ENCODE data around the gene ADGRD1.

Gene ADGRD1

DNA sequence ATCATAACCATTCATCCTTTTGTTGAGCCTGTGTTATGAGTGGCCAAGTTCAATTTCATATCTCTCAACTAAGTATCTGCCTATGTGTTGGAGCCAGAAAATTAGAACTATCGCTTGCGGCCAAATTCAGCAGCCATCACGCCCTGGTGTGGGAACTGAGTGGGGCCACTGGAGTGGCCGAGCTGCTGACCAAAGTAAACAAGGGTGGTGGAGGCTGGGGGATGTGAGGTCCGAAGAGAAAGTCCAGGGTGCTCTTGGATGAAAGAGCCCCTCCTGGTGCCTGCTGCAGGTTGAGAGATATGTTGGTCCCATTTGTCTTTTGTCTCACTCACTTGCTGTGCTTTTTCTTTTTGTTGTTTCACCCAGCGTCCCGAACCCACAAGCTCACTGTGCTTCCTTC is 14.9 kb downstream of the ADGRD1 start:
- H3K36me3 Mint-ChIP-seq: no peaks in the 10 kb centered on the region
- H3K4me1 Mint-ChIP-seq: peaks cover 8% of the 10 kb centered on the region
- H3K27me3 Mint-ChIP-seq: peaks cover 75% of the 10 kb centered on the region
- no peak for ATAC-seq
- no peak overlapping the region for H3K4me3 Mint-ChIP-seq
- no peaks in the 10 kb centered on the region for H3K9me3 Mint-ChIP-seq
- H3K27ac Mint-ChIP-seq: no peak overlapping the region

DNA sequence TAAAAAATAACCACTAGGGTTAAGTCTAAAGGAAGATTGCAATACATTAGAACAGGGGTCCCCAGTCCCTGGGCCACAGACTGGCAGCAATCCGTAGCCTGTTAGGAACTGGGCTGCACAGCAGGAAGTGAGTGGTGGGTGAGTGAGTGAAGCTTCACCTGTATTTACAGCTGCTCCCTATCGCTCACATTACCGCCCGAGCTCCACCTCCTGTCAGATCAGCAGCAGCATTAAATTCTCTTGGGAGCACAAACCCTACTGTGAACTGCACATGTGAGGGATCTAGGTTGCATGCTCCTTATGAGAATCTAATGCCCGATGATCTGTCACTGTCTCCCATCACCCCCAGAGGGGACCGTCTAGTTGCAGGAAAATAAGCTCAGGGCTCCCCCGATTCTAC is 15.5 kb downstream of the ADGRD1 start:
- H3K9me3 Mint-ChIP-seq: no peaks in the 10 kb centered on the region
- no peak overlapping the region for H3K4me3 Mint-ChIP-seq
- no peaks in the 10 kb centered on the region for H3K36me3 Mint-ChIP-seq
- H3K4me1 Mint-ChIP-seq: peaks cover 8% of the 10 kb centered on the region
- peaks cover 73% of the 10 kb centered on the region for H3K27me3 Mint-ChIP-seq
- no peak overlapping the region for H3K27ac Mint-ChIP-seq
- no peak for ATAC-seq

- H3K4me3 Mint-ChIP-seq: no peak overlapping the region
- no peak overlapping the region for H3K27ac Mint-ChIP-seq
- ATAC-seq: peak; percentile 71
- peaks cover 62% of the 10 kb centered on the region for H3K27me3 Mint-ChIP-seq
- H3K9me3 Mint-ChIP-seq: no peaks in the 10 kb centered on the region
- H3K4me1 Mint-ChIP-seq: peaks cover 8% of the 10 kb centered on the region
- H3K36me3 Mint-ChIP-seq: no peaks in the 10 kb centered on the region
Measured at GRCh38 chr12:130970165-130970907, 16.6 kb downstream of the ADGRD1 start.

DNA sequence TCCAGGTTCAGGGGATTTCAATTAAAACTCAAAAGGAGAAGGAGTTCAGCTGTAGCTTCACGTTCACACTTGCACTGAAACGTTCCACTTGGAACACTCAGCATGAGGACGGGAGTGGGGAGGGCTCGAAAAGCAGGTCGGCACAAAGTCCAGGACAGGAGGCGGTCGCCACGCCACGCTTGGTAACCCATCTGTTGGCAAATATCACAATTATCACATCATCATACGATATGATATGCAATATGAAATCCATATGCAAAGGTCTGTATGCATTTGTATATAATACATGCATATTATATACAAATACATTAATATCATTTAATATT is 17.2 kb downstream of the ADGRD1 start:
- H3K27ac Mint-ChIP-seq: no peak overlapping the region
- H3K9me3 Mint-ChIP-seq: no peaks in the 10 kb centered on the region
- H3K27me3 Mint-ChIP-seq: peaks cover 61% of the 10 kb centered on the region
- no peak for ATAC-seq
- H3K36me3 Mint-ChIP-seq: no peaks in the 10 kb centered on the region
- H3K4me3 Mint-ChIP-seq: no peak overlapping the region
- peaks cover 8% of the 10 kb centered on the region for H3K4me1 Mint-ChIP-seq

- no peaks in the 10 kb centered on the region for H3K9me3 Mint-ChIP-seq
- no peak overlapping the region for H3K27ac Mint-ChIP-seq
- no peak for ATAC-seq
- peaks cover 8% of the 10 kb centered on the region for H3K4me1 Mint-ChIP-seq
- no peak overlapping the region for H3K4me3 Mint-ChIP-seq
- peaks cover 55% of the 10 kb centered on the region for H3K27me3 Mint-ChIP-seq
- no peaks in the 10 kb centered on the region for H3K36me3 Mint-ChIP-seq
Measured at GRCh38 chr12:130971925-130972585, 18.3 kb downstream of the ADGRD1 start.

- no peaks in the 10 kb centered on the region for H3K36me3 Mint-ChIP-seq
Measured at GRCh38 chr12:130972586-130972950, 18.9 kb downstream of the ADGRD1 start.

DNA sequence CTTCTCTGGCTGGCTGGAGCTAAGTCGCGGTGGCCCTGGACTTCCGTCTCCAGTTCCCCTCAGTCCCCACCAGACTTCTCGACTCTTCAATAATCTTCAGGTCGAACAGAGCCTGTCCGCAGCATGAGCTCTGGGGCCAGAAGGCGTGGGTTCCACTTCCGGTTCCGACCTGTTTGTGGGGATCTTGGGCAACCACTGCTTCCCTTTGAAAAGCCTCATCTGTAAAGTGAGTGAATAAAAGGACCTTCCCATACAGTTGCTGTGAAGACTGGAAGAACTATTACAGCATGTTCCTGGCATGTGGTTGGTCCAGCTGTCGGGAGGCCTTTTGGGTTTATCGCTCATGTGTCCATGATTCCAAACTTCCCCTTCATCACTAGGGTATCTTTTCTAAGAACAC is 19.4 kb downstream of the ADGRD1 start:
- Mint-ChIP-seq H3K36me3 (no peaks in the 10 kb centered on the region), H3K27ac (no peak overlapping the region), H3K27me3 (peaks cover 44% of the 10 kb centered on the region), H3K9me3 (no peaks in the 10 kb centered on the region), H3K4me3 (no peak overlapping the region), H3K4me1 (peaks cover 8% of the 10 kb centered on the region)
- no peak for ATAC-seq

More at GRCh38 chr12:130972586-130972950, 18.9 kb downstream of the ADGRD1 start:
- peaks cover 49% of the 10 kb centered on the region for H3K27me3 Mint-ChIP-seq
- no peaks in the 10 kb centered on the region for H3K9me3 Mint-ChIP-seq
- no peak for ATAC-seq
- peaks cover 8% of the 10 kb centered on the region for H3K4me1 Mint-ChIP-seq
- no peak overlapping the region for H3K27ac Mint-ChIP-seq
- H3K4me3 Mint-ChIP-seq: no peak overlapping the region

- no peak overlapping the region for H3K27ac Mint-ChIP-seq
- no peaks in the 10 kb centered on the region for H3K36me3 Mint-ChIP-seq
- H3K4me3 Mint-ChIP-seq: no peak overlapping the region
- peaks cover 8% of the 10 kb centered on the region for H3K4me1 Mint-ChIP-seq
- peaks cover 36% of the 10 kb centered on the region for H3K27me3 Mint-ChIP-seq
- H3K9me3 Mint-ChIP-seq: no peaks in the 10 kb centered on the region
- no peak for ATAC-seq
Measured at GRCh38 chr12:130973906-130974305, 20.2 kb downstream of the ADGRD1 start.

GRCh38 chr12:130975116-130975515 is 21.4 kb downstream of the ADGRD1 start:
- Mint-ChIP-seq H3K36me3 (no peaks in the 10 kb centered on the region), H3K4me1 (peaks cover 14% of the 10 kb centered on the region), H3K9me3 (no peaks in the 10 kb centered on the region), H3K4me3 (no peak overlapping the region), H3K27ac (no peak overlapping the region), H3K27me3 (peaks cover 32% of the 10 kb centered on the region)
- no peak for ATAC-seq

GRCh38 chr12:130976171-130976720 is 22.5 kb downstream of the ADGRD1 start:
- ATAC-seq: no peak
- H3K9me3 Mint-ChIP-seq: no peaks in the 10 kb centered on the region

DNA sequence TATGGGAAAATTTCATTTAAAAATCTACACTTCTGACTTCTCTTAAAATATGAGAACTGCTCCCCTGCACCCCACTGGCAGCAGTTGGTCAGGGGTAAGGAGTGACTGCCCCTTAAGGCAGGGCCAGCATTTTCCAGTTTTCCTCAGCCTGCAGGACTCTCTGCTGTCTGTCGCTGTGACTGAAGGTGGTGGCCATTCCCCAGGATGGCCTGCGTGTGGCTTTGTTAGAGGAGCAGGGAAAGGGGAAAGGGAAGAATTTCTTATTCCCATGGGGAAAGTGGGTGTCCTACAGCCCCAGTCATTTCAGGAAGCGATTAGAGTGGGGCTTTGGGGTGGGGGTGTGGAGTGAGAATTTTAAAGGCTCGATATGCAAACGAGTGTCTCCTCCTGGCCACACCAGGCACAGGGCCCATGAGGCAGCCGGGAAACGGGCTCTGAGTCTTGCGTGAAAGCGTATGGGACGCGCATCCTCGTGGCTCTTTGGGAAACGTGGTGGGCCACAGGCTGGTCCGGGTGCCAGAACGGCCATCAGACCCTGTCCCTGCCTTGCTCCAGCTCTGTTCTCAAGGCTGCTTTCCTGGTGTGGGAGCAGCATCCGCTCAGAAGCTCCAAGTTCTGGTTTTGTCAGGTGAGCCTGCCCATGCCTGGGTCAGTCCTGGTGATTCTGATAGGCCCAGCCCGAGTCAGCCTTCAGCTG is 23.5 kb downstream of the ADGRD1 start:
- no peak for ATAC-seq
- Mint-ChIP-seq H3K27me3 (peaks cover 26% of the 10 kb centered on the region), H3K4me3 (no peak overlapping the region), H3K27ac (no peak overlapping the region), H3K9me3 (no peaks in the 10 kb centered on the region), H3K4me1 (peaks cover 16% of the 10 kb centered on the region), H3K36me3 (no peaks in the 10 kb centered on the region)

More at GRCh38 chr12:130976171-130976720, 22.5 kb downstream of the ADGRD1 start:
- Mint-ChIP-seq H3K27ac (no peak overlapping the region), H3K27me3 (peaks cover 32% of the 10 kb centered on the region), H3K4me1 (peaks cover 11% of the 10 kb centered on the region), H3K36me3 (no peaks in the 10 kb centered on the region), H3K4me3 (no peak overlapping the region)

DNA sequence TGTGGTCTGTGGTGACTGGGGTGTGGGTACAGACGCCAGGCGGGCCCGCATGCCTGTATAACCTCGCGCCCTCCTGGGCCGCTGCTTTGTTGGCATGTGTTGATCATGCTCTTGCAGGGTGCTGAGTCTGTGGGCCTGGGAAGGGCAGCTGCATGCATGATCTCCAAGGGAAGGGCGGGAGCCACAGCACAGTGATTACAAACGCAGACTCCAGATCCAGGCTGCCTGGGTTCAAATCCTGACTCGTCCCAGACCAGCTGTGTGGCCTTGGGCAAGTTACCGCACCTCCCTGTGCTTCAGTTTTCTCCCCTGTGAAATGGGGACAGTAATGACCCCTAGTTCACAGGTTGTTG is 24.0 kb downstream of the ADGRD1 start:
- Mint-ChIP-seq H3K4me1 (peaks cover 21% of the 10 kb centered on the region), H3K4me3 (no peak overlapping the region), H3K27me3 (peaks cover 26% of the 10 kb centered on the region), H3K36me3 (no peaks in the 10 kb centered on the region), H3K9me3 (no peaks in the 10 kb centered on the region), H3K27ac (no peak overlapping the region)
- ATAC-seq: no peak

GRCh38 chr12:130978785-130979184 is 25.1 kb downstream of the ADGRD1 start:
- H3K36me3 Mint-ChIP-seq: no peaks in the 10 kb centered on the region
- no peak overlapping the region for H3K27ac Mint-ChIP-seq
- H3K4me1 Mint-ChIP-seq: peaks cover 21% of the 10 kb centered on the region
- ATAC-seq: no peak
- no peak overlapping the region for H3K4me3 Mint-ChIP-seq
- H3K27me3 Mint-ChIP-seq: peaks cover 20% of the 10 kb centered on the region
- no peaks in the 10 kb centered on the region for H3K9me3 Mint-ChIP-seq

DNA sequence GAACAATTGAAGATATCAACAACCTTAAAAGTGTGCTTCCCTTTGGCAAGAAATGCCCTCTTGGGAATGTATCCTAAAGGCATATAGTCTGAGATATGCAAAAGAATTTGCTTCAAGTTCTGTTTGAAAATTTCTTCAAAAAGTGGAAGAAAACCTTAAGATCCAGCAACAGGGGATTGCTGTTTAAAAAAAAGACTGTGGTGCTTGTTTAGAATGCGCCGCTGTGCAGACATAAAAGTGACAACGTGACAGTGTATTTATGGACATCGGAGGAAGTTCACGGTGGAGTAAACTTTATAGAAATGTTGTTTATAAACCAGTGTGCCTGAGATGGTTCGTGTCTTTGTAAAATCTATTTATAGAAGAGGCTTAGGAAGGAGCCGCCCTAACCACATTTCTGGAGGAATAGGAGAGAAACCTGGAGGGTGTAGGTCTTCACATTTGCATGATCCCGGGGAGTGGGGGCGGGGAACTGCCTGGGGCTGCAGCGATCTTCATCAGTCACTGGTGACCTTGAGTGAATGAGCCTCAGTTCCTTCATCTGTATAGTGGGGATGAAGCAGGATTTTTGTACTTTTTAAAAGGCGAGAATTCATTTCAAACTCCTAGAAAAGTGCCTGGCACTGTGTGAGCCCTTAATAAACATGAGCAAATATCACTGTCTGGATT is 27.5 kb downstream of the ADGRD1 start:
- Mint-ChIP-seq H3K9me3 (no peaks in the 10 kb centered on the region), H3K4me1 (peaks cover 21% of the 10 kb centered on the region), H3K27ac (no peak overlapping the region), H3K36me3 (no peaks in the 10 kb centered on the region), H3K27me3 (peaks cover 31% of the 10 kb centered on the region), H3K4me3 (no peak overlapping the region)
- ATAC-seq: no peak

DNA sequence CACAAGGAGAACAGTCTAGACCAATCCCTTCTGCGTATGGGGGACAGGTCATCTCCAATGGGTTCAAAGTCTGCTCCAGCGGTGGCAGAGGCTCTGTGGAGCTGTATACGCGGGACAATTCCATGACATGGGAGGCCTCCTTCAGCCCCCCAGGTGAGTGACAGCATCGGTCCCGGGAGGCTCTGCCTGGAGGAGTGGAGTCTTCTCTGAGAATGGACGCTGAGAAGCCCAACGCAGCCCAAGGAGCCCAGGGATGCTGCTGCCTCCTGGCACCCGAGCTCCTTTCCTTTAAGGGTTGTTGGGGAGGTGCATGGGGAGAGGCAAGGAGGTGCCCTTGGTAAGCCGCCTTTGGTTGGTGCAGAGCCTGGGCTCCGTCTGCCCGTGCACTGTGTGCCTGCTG is 28.2 kb downstream of the ADGRD1 start:
- Mint-ChIP-seq H3K4me1 (peaks cover 21% of the 10 kb centered on the region), H3K27ac (no peak overlapping the region), H3K27me3 (peaks cover 31% of the 10 kb centered on the region), H3K36me3 (no peaks in the 10 kb centered on the region), H3K9me3 (no peaks in the 10 kb centered on the region), H3K4me3 (no peak overlapping the region)
- ATAC-seq: no peak
